Activated CD8-positive, alpha-beta memory T cell treated with anti-CD3 and anti-CD28 coated beads, Interleukin-2, amount 10 ng/mL, durations not matched to agents 7 days and 5 days (primary cell): Measurements from ENCODE around the gene PCCA. TPM values are rescaled to one million over a fixed set of nuclear protein-coding genes. Genes with fewer than 3 reads are reported as not detected.
A peak's percentile ranks its signal among the peaks of the same experiment; 100 is the strongest.

Source experiments
- ATAC-seq: fragments of 150-1000 bp; cut with Tn5 transposase; one replicate; pipeline ENCODE4 v1.10.0; 2021; ENCODE audit warnings: moderate library complexity
- CTCF ChIA-PET: fragments of 350-600 bp; sonication (Branson Sonifier 250); formaldehyde crosslinking; loops from one replicate; lab custom pipeline; 2021; ENCODE audit warnings: antibody characterized with exemption; lab: Charles Lee
- DNase-seq: peaks from one replicate; pipeline ENCODE4 v3.0.0-alpha.2; 2020
- H3K27ac Mint-ChIP-seq: one replicate; pipeline ENCODE4 v1.8.0; 2021; ENCODE audit warnings: mild to moderate bottlenecking, mixed read lengths
- H3K27me3 Mint-ChIP-seq: one replicate; pipeline ENCODE4 v1.8.0; 2021; ENCODE audit warnings: mixed read lengths
- H3K36me3 Mint-ChIP-seq: one replicate; pipeline ENCODE4 v1.8.0; 2021; ENCODE audit warnings: mild to moderate bottlenecking, mixed read lengths
- H3K4me1 Mint-ChIP-seq: one replicate; pipeline ENCODE4 v1.8.0; 2021; ENCODE audit warnings: mixed read lengths
- H3K4me3 Mint-ChIP-seq: one replicate; pipeline ENCODE4 v1.8.0; 2021; ENCODE audit warnings: mild to moderate bottlenecking, moderate library complexity, mixed read lengths
- H3K9me3 Mint-ChIP-seq: one replicate; pipeline ENCODE4 v1.8.0; 2022; ENCODE audit warnings: low read depth, mixed read lengths
- total RNA-seq, 2 experiments: library from RNA; stranded (reverse); gene quantifications; one replicate each; pipeline ENCODE4 v1.2.3, GENCODE V29; 2021

Gene PCCA
- total RNA-seq, 2 experiments from 2014 or later, result 14.1 to 17.9 TPM

GRCh38 chr13:100484702-100485101 lies 395.8 kb downstream of the PCCA start:
- peak; percentile 48 for DNase-seq
- H3K36me3 Mint-ChIP-seq, result peaks cover 6% of the 10 kb centered on the region
- CTCF ChIA-PET, result interaction anchor here (1.4 kb wide), 2 partner anchors 26 to 30 kb away, joined by 4 to 6 read pairs; no protein-coding TSS in a partner anchor
- peak overlapping the region; percentile 34 for H3K4me3 Mint-ChIP-seq
- peaks cover 38% of the 10 kb centered on the region for H3K4me1 Mint-ChIP-seq
- no peaks in the 10 kb centered on the region for H3K27me3 Mint-ChIP-seq
- H3K9me3 Mint-ChIP-seq, result no peaks in the 10 kb centered on the region
- ATAC-seq, result peak; percentile 77
- peak overlapping the region; percentile 84 for H3K27ac Mint-ChIP-seq

DNA sequence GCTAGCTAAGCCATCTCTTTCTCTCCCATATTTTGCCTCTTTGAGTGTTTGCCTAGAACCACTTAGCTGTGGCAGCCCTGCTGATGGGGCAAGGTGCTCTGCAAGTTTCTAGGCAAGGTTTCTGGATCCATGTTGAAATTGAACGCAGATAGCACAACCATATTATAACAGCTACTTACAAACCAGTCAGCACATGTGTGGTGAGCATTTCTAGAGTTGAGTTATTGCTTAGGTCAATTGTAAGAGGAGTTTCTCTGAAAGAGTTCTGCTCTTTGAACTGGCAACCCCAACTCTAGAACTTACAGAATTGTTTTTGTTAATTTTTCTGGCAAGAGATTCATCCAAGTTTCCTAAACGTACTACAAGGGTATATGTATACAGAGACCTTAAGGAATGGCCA lies 396.4 kb downstream of the PCCA start:
- H3K4me3 Mint-ChIP-seq, result peak overlapping the region; percentile 34
- peak overlapping the region; percentile 84 for H3K27ac Mint-ChIP-seq
- H3K4me1 Mint-ChIP-seq, result peaks cover 38% of the 10 kb centered on the region
- no peaks in the 10 kb centered on the region for H3K9me3 Mint-ChIP-seq
- no peak for DNase-seq
- CTCF ChIA-PET, result interaction anchor here (0.9 kb wide), 1 partner anchor 22 kb away, joined by 4 read pairs; no protein-coding TSS in a partner anchor
- H3K27me3 Mint-ChIP-seq, result no peaks in the 10 kb centered on the region
- ATAC-seq, result peak; percentile 37
- peaks cover 6% of the 10 kb centered on the region for H3K36me3 Mint-ChIP-seq

DNA sequence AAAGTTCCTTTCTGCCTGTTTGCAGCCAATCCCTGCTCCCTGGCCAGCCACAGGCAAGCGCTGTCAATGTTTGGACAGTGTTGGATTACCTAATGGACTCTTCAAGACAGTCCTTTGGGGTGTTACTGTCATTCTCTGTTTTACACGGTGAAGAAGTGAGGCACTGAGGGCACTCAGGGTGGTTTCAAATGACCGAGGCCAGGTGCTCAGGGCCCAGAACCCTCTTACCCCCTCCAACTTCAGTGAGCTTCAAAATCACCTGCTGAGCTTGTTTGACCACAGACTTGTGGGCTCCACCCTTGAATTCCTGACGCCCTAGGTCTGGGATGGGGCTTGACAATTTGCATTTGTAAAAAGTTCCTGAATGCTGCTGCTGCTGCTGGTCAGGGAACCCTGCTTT lies 401.8 kb downstream of the PCCA start:
- Mint-ChIP-seq H3K27me3 (no peaks in the 10 kb centered on the region), H3K4me1 (peaks cover 5% of the 10 kb centered on the region), H3K4me3 (no peak overlapping the region), H3K36me3 (peaks cover 7% of the 10 kb centered on the region), H3K27ac (no peak overlapping the region), H3K9me3 (no peaks in the 10 kb centered on the region)
- DNase-seq, result no peak
- CTCF ChIA-PET, result interaction anchor here (1.1 kb wide), 1 partner anchor 24 kb away, joined by 5 read pairs; no protein-coding TSS in a partner anchor
- no peak for ATAC-seq

GRCh38 chr13:100491164-100491842 lies 402.4 kb downstream of the PCCA start:
- Mint-ChIP-seq H3K27ac (no peak overlapping the region), H3K4me1 (no peaks in the 10 kb centered on the region), H3K27me3 (no peaks in the 10 kb centered on the region), H3K36me3 (peaks cover 9% of the 10 kb centered on the region), H3K4me3 (no peak overlapping the region), H3K9me3 (no peaks in the 10 kb centered on the region)
- DNase-seq (no peak), ATAC-seq (no peak)
- CTCF ChIA-PET, result interaction anchor here (1.1 kb wide), 1 partner anchor 24 kb away, joined by 5 read pairs; no protein-coding TSS in a partner anchor

DNA sequence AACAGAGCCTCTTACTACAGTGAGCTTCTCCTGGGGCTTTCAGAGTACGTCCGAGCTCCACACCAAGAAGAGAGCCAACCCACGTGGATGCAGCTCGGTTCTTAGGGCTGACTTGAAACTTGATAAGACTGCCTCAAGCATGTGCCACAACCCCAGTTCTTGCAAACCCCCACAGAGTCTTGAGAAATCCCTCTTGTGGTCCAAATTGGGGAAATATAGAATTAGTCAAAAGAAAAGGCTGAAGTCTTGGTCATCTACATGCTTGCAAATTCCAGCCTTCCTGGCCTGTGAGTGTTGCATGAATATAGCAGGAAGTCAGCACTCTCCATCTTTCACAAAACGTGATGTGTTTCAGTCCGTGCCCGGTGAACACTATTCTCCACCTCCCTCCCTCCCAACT lies 404.5 kb downstream of the PCCA start:
- DNase-seq, result no peak
- H3K36me3 Mint-ChIP-seq, result peaks cover 15% of the 10 kb centered on the region
- no peaks in the 10 kb centered on the region for H3K27me3 Mint-ChIP-seq
- CTCF ChIA-PET, result interaction anchor here (1.6 kb wide), 1 partner anchor 22 kb away, joined by 5 read pairs; no protein-coding TSS in a partner anchor
- peaks cover 7% of the 10 kb centered on the region for H3K4me1 Mint-ChIP-seq
- no peak for ATAC-seq
- no peaks in the 10 kb centered on the region for H3K9me3 Mint-ChIP-seq
- H3K4me3 Mint-ChIP-seq, result no peak overlapping the region
- no peak overlapping the region for H3K27ac Mint-ChIP-seq

DNA sequence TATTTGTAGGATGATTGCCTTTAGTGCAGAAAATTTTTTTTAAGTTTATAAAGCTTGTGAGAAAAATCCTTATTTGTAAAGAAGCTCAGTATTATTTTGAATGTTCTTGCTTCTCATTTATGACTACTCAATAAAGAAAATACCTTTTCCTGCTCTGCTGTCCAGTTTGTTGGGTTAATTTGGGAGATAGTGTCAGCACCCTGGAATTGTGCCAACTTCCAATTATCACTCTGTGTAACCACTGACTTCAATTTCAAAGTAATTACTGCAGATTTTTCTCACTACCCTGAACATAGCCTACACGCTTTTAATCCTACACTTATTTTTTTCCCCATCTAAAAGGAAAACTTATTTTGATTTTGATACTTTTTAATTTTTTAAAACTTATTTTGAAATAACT lies 406.6 kb downstream of the PCCA start:
- ATAC-seq (no peak), DNase-seq (no peak)
- no peak overlapping the region for H3K27ac Mint-ChIP-seq
- CTCF ChIA-PET, result no interaction called here
- no peaks in the 10 kb centered on the region for H3K9me3 Mint-ChIP-seq
- no peak overlapping the region for H3K4me3 Mint-ChIP-seq
- H3K27me3 Mint-ChIP-seq, result no peaks in the 10 kb centered on the region
- H3K4me1 Mint-ChIP-seq, result peaks cover 16% of the 10 kb centered on the region
- H3K36me3 Mint-ChIP-seq, result peaks cover 24% of the 10 kb centered on the region

- H3K27ac Mint-ChIP-seq, result no peak overlapping the region
- ATAC-seq, result no peak
- H3K27me3 Mint-ChIP-seq, result no peaks in the 10 kb centered on the region
- H3K36me3 Mint-ChIP-seq, result peaks cover 23% of the 10 kb centered on the region
- CTCF ChIA-PET, result no interaction called here
- peaks cover 16% of the 10 kb centered on the region for H3K4me1 Mint-ChIP-seq
- DNase-seq, result no peak
- no peak overlapping the region for H3K4me3 Mint-ChIP-seq
- H3K9me3 Mint-ChIP-seq, result no peaks in the 10 kb centered on the region
Observed at GRCh38 chr13:100497389-100497788, 408.5 kb downstream of the PCCA start.

DNA sequence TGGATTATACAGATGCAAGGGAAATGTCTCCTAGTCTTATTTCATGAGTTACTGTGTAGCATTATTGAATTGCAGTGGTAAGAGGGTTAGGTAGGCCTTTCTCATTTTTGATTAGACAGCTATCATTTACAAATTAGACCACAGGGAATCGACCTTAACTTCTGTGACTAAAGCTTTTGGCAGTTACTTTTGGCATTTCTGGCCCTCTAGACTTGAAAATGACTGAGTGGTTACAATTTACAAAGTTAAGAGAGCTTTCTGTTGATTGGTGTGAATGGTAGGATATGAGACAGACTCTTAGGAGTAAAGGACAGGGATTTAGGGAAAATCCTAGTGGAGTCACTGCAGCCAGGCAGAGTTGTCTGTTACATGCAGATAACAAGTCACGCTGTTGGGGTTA lies 413.6 kb downstream of the PCCA start:
- Mint-ChIP-seq H3K9me3 (no peaks in the 10 kb centered on the region), H3K36me3 (peaks cover 20% of the 10 kb centered on the region), H3K27ac (no peak overlapping the region), H3K4me3 (no peak overlapping the region), H3K4me1 (peaks cover 44% of the 10 kb centered on the region), H3K27me3 (no peaks in the 10 kb centered on the region)
- ATAC-seq (no peak), DNase-seq (no peak)
- CTCF ChIA-PET, result interaction anchor here (1.5 kb wide), 1 partner anchor 586 kb away, joined by 3 read pairs; no protein-coding TSS in a partner anchor

- Mint-ChIP-seq H3K27ac (no peak overlapping the region), H3K27me3 (no peaks in the 10 kb centered on the region), H3K4me1 (peaks cover 42% of the 10 kb centered on the region), H3K36me3 (peaks cover 17% of the 10 kb centered on the region), H3K9me3 (no peaks in the 10 kb centered on the region), H3K4me3 (no peak overlapping the region)
- ATAC-seq, result no peak
- CTCF ChIA-PET, result no interaction called here
- no peak for DNase-seq
Observed at GRCh38 chr13:100503622-100504021, 414.7 kb downstream of the PCCA start.

- Mint-ChIP-seq H3K4me1 (peaks cover 36% of the 10 kb centered on the region), H3K27ac (peak overlapping the region; percentile 92), H3K36me3 (peaks cover 8% of the 10 kb centered on the region), H3K27me3 (no peaks in the 10 kb centered on the region), H3K9me3 (no peaks in the 10 kb centered on the region), H3K4me3 (peak overlapping the region; percentile 75)
- CTCF ChIA-PET, result interaction anchor here (0.8 to 1.2 kb wide), 6 partner anchors 9 to 849 kb away, joined by 3 to 4 read pairs (median 3); no protein-coding TSS in a partner anchor
- peak; percentile 79 for ATAC-seq
- peak; percentile 61 for DNase-seq
Observed at GRCh38 chr13:100506154-100506553, 417.3 kb downstream of the PCCA start.

- CTCF ChIA-PET, result interaction anchor here (0.8 to 1.2 kb wide), 7 partner anchors 8 to 850 kb away, joined by 3 to 5 read pairs (median 3); no protein-coding TSS in a partner anchor
- peak overlapping the region; percentile 75 for H3K4me3 Mint-ChIP-seq
- ATAC-seq, result peak; percentile 58
Observed at GRCh38 chr13:100506600-100507422, 417.9 kb downstream of the PCCA start.

DNA sequence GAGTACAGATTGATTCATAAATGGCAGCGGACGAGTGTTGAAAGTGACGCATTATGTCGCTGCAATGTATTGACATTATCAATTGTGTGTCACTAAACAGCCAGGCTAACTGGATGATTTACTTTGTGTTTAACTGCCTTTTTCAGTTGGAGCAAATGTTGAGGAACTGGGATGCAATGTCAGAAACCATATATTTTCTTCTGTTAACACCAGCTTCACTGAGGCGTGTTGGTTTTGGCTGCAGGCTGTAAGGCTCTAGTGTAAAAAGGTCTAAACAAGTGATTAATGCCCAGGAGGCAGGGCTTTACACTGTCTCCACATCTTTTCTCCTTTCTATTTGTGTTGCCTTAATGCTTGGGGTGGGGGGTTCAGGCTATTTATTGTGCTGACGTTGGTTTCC lies 419.6 kb downstream of the PCCA start:
- CTCF ChIA-PET, result no interaction called here
- ATAC-seq, result no peak
- no peaks in the 10 kb centered on the region for H3K9me3 Mint-ChIP-seq
- H3K4me1 Mint-ChIP-seq, result peaks cover 37% of the 10 kb centered on the region
- peaks cover 4% of the 10 kb centered on the region for H3K36me3 Mint-ChIP-seq
- H3K4me3 Mint-ChIP-seq, result no peak overlapping the region
- no peak overlapping the region for H3K27ac Mint-ChIP-seq
- no peaks in the 10 kb centered on the region for H3K27me3 Mint-ChIP-seq
- no peak for DNase-seq

More at GRCh38 chr13:100506600-100507422, 417.9 kb downstream of the PCCA start:
- H3K9me3 Mint-ChIP-seq, result no peaks in the 10 kb centered on the region
- H3K27me3 Mint-ChIP-seq, result no peaks in the 10 kb centered on the region
- H3K36me3 Mint-ChIP-seq, result peaks cover 8% of the 10 kb centered on the region
- H3K4me1 Mint-ChIP-seq, result peaks cover 39% of the 10 kb centered on the region
- peak overlapping the region; percentile 92 for H3K27ac Mint-ChIP-seq
- DNase-seq, result no peak

DNA sequence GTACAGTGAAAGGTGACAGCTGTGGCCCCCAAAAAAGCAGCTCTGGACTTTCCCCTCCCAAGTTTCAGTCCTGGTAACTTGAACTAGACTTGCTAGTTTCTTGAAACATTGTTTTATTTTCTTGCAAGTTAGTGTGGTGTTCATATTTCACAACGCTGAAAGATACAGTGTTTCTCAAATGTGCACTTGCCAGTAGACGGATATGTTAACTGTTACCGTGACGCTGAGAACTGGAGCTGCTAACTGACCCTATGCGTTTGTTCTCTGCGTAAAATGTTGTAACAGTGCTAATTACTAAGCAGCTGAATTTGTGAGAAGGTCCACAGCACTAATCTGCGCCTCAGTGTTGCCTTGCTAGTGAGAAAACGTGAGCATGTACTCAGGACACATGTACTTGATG lies 420.1 kb downstream of the PCCA start:
- H3K27ac Mint-ChIP-seq, result no peak overlapping the region
- H3K4me3 Mint-ChIP-seq, result no peak overlapping the region
- H3K4me1 Mint-ChIP-seq, result peaks cover 37% of the 10 kb centered on the region
- peaks cover 4% of the 10 kb centered on the region for H3K36me3 Mint-ChIP-seq
- ATAC-seq (no peak), DNase-seq (no peak)
- CTCF ChIA-PET, result interaction anchor here (1.2 kb wide), 1 partner anchor 852 kb away, joined by 3 read pairs; no protein-coding TSS in a partner anchor
- H3K27me3 Mint-ChIP-seq, result no peaks in the 10 kb centered on the region
- H3K9me3 Mint-ChIP-seq, result no peaks in the 10 kb centered on the region
